SH-SY5Y (cell line): ENCODE data around the gene MGAT5.

Source experiments
- GATA2 ChIP-seq: IDR thresholded peaks from 2 replicates; pipeline ENCODE4 v1.6.1; 2011; ENCODE audit warnings: mild to moderate bottlenecking, low read depth, low read length
- GATA3 ChIP-seq: IDR thresholded peaks from 2 replicates; pipeline ENCODE4 v1.6.1; 2011; ENCODE audit warnings: low read depth, mild to moderate bottlenecking, low read length, moderate library complexity

GRCh38 chr2:134416637-134417036 lies 162.8 kb downstream of the MGAT5 start:
- no peak for TF ChIP-seq GATA3
- no peak for TF ChIP-seq GATA2
